Ovary (tissue), 9 donors: Measurements from ENCODE around the gene PCDH15. TPM values are rescaled to one million over a fixed set of nuclear protein-coding genes. Genes with fewer than 3 reads are reported as not detected.

Experiments used
- DNase-seq, 5 donors: peaks; one replicate each; pipeline ENCODE4 v3.0.0-alpha.2; 2019 to 2020
- H3K27ac ChIP-seq, 2 donors: fragments of 200-600 bp; one replicate each; pipeline versions ENCODE4 v1.5.1 to v1.8.0; 2019 to 2022
- H3K27me3 ChIP-seq: fragments of 200-600 bp; one replicate; pipeline ENCODE4 v1.8.0; 2022
- H3K36me3 ChIP-seq: fragments of 200-600 bp; sonication (generic); one replicate; pipeline ENCODE4 v1.5.1; 2019
- H3K4me1 ChIP-seq: one replicate; pipeline ENCODE4 v1.8.1; 2013; ENCODE audit warnings: mild to moderate bottlenecking, moderate library complexity; ENCODE audit not compliant: insufficient read depth
- H3K4me3 ChIP-seq: fragments of 200-600 bp; sonication (generic); one replicate; pipeline ENCODE4 v1.5.1; 2017
- H3K9me3 ChIP-seq, 2 donors: fragments of 200-600 bp in 1 of 2; sonication (generic) in 1 of 2; one replicate each; pipeline versions ENCODE4 v1.5.1 to v1.8.1; 2013 to 2019; ENCODE audit warnings: mild to moderate bottlenecking in 1 of 2, moderate library complexity in 1 of 2
- CTCF ChIP-seq, 3 donors: fragments of 450-650 bp in 2 of 3; fragments of 200-600 bp in 1 of 3; IDR thresholded peaks; one replicate each; pipeline versions ENCODE4 v1.5.1 to v1.8.0; 2016 to 2022; ENCODE audit warnings: antibody characterized with exemption in 3 of 3, mild to moderate bottlenecking in 1 of 3
- EP300 ChIP-seq: sonication (generic); formaldehyde crosslinking; IDR thresholded peaks from one replicate; pipeline ENCODE4 v1.6.1; 2017; ENCODE audit warnings: antibody characterized with exemption
- POLR2A ChIP-seq: fragments of 450-650 bp; IDR thresholded peaks from one replicate; pipeline ENCODE4 v1.6.1; 2017; ENCODE audit warnings: antibody characterized with exemption, mild to moderate bottlenecking, moderate library complexity
- WGBS, 3 donors: extraction: QIAGEN DNeasy Blood & Tissue Kit in 1 of 3; methylation state at CpG; one replicate each; pipeline versions ENCODE4 v1.1.5 to v1.1.7; 2013 to 2017; 5-methylcytosine and 5-hydroxymethylcytosine counted together
- intact Hi-C, 4 donors: fragments of 100-400 bp; cut with DNase I; formaldehyde crosslinking; loops; one replicate each; pipeline versions ENCODE4 v1.11.0 to v1.15.1; 2022 to 2023
- polyA plus RNA-seq, 2 donors: library from polyadenylated mRNA; stranded (reverse); fragments of 200-250 nt in 1 of 2; fragments of 350-450 nt in 1 of 2; fragmentation: Illumina TruSeq in 1 of 2; extraction: RNeasy Lipid Tissue Mini Kit (QIAGEN cat#74804) in 1 of 2; gene quantifications; one replicate each; pipeline ENCODE4 v1.2.3, GENCODE V29; 2013 to 2014
- total RNA-seq, 7 donors: library from RNA; depleted of rRNA in 2 of 7; stranded (reverse); fragments of >200 nt in 2 of 7; fragmentation: NEBNext Ultra II Directional in 3 of 7; extraction: Animal tissue kit (Norgen Biotek cat#: 25700) in 3 of 7; gene quantifications; one replicate each; pipeline versions ENCODE4 v1.1.0 to v1.2.4, GENCODE V29; 2016 to 2023
- donor health status: DM: no; HTN: no; CAD: no; lungs with moderate emphysema.
- donor health status: DM: no; HTN: no; CAD: no.
- donor health status: Bipolar disorder and iron deficiency.
- donor health status: DM: yes; HTN: yes; CAD: no.
- donor health status: DM: no; HTN: no; CAD: no.
- donor health status: DM: yes; HTN: yes; CAD: no.

Gene PCDH15
- total and polyA plus RNA-seq, 9 donors = 0.02 to 0.34 TPM; not detected in 7

GRCh38 chr10:54026340-54026739, 774.7 kb downstream of the PCDH15 start:
- no peaks in the 10 kb centered on the region for H3K36me3 ChIP-seq
- intact Hi-C loops = no loop called here
- no peaks in the 10 kb centered on the region for H3K9me3 ChIP-seq
- 92 to 93% (median 93%) methylated on average over 5 of the region's 5 CpGs for WGBS, 3 donors
- TF ChIP-seq EP300 = no peak
- no peak for TF ChIP-seq POLR2A
- no peak for TF ChIP-seq CTCF (IDR thresholded peaks at IDR 0.05)
- H3K4me3 ChIP-seq = no peak overlapping the region
- no peaks in the 10 kb centered on the region for H3K27me3 ChIP-seq
- no peak for DNase-seq
- H3K27ac ChIP-seq = no peak overlapping the region
- H3K4me1 ChIP-seq = no peaks in the 10 kb centered on the region

GRCh38 chr10:54011117-54011516, 789.9 kb downstream of the PCDH15 start:
- intact Hi-C loops = no loop called here
- WGBS, 3 donors = 91 to 94% (median 92%) methylated on average over 1 of the region's 1 CpG
- Histone ChIP-seq H3K27me3 (no peaks in the 10 kb centered on the region), H3K4me1 (no peaks in the 10 kb centered on the region), H3K9me3 (no peaks in the 10 kb centered on the region), H3K27ac (no peak overlapping the region), H3K36me3 (no peaks in the 10 kb centered on the region), H3K4me3 (no peak overlapping the region)
- no peak for DNase-seq
- no peak for TF ChIP-seq POLR2A
- TF ChIP-seq CTCF (IDR thresholded peaks at IDR 0.05) = no peak

- no peaks in the 10 kb centered on the region for H3K9me3 ChIP-seq
Measured at GRCh38 chr10:54010337-54010933, 790.6 kb downstream of the PCDH15 start.

GRCh38 chr10:54009672-54010071, 791.4 kb downstream of the PCDH15 start:
- TF ChIP-seq CTCF (IDR thresholded peaks at IDR 0.05) = no peak
- TF ChIP-seq EP300 = no peak
- no peak for TF ChIP-seq POLR2A
- 78 to 92% (median 81%) methylated on average over 2 to 3 of the region's 3 CpGs for WGBS, 3 donors
- H3K27me3 ChIP-seq = no peaks in the 10 kb centered on the region

More at GRCh38 chr10:54010337-54010933, 790.6 kb downstream of the PCDH15 start:
- Histone ChIP-seq H3K4me3 (no peak overlapping the region), H3K27ac (no peak overlapping the region), H3K4me1 (no peaks in the 10 kb centered on the region), H3K36me3 (no peaks in the 10 kb centered on the region), H3K27me3 (no peaks in the 10 kb centered on the region)
- TF ChIP-seq EP300 = no peak
- TF ChIP-seq POLR2A = no peak
- no peak for TF ChIP-seq CTCF (IDR thresholded peaks at IDR 0.05)
- intact Hi-C loops = no loop called here
- 80 to 85% (median 85%) methylated on average over 5 of the region's 5 CpGs for WGBS, 3 donors
- no peak for DNase-seq

More at GRCh38 chr10:54009672-54010071, 791.4 kb downstream of the PCDH15 start:
- Histone ChIP-seq H3K9me3 (no peaks in the 10 kb centered on the region), H3K36me3 (no peaks in the 10 kb centered on the region), H3K4me3 (no peak overlapping the region), H3K4me1 (no peaks in the 10 kb centered on the region), H3K27ac (no peak overlapping the region)
- intact Hi-C loops = no loop called here
- no peak for DNase-seq
